ENCODE measurements around the gene PLPP7.
"Not testable (repeated sequence)": the region's sequence is repeated elsewhere in the genome, so short reads cannot be mapped to it uniquely, and the experiment has no call there.

The PLPP7 gene

DNA sequence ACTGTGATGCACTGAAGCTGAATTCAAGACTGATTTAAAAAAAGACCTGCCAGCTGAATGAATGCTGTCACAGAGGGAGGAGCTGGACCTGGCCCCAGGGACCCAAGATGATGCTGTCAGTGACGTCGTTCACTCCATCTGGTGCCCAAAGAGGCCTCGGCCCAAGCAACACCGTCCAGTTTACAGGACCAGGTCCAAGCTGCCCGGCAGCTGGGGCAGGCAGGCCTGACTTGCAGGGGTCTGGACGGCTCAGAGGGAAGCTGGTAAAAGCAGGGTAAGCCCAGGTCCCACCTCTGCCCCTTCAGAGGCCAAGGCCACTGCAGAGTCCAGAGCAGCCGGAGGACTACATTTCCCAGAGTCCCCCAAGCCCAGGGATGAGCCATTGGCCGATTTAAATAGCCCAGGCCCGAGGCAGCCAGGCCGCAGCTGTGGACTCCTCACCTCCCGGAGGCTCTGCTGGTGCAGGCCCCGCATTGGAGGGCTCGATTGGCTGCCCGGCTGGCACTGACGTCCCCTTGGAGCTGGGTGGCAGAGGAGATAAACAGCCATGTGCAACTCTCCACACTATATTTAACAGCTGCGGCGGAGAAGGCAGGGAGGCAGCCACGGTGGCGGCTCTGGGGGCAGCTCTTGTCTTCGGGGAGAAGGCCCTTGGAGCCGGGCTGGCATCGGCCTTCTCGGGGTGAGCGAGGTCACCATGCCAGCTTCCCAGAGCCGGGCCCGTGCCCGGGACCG is at the start of gene PLPP7:
Gene PLPP7, plus strand, starts transcription at position 423 of the 735 bp plus-strand sequence. Its CDS starts 275 bp downstream, at position 698.
- no peak for DNase-seq (ENCODE audit: extremely low read depth in 1 of 2, low read depth in 1 of 2)

DNA sequence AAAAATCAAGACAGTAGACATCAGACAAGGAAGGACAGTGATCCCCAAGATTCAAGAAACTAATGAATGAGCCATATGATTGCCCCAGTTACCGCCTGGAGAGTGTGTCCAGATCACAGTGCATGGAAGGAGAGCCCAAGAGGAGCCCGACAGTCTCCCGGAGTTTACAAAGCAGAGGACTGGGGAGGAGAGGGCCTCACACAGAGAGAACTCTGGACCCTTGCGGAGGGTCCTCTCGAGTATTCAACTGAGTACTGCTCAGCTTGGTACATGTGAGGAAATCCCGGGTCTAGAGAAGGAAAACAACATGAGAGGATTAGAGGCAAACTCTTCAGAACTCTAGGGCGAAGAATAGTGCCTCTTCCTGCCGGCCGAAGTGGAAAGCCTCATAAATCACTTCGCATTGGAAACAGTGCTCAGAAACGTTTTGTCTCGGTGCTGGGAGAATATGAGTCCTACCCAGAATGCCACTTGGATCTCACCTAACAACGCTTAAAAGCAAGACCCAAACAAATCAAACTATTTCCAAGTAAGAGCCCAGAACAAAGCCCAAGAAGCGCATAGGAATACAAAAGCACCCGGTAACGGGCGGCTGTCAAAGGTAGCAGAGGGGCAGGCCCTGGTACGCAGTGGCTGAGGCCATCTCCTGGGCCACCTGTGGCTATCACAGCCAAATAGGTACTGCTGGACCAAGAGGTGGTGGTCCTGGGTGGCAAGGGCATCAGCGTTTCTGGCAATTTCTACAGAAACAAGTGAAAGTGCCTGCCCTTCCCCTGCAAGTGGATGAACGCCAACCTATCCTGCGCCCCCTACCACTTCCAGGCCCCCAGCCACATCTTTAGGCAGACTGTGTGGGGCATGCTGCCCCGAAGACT is 49.2 kb upstream of the PLPP7 start:
- DNase-seq (ENCODE audit: extremely low read depth in 1 of 2, low read depth in 1 of 2) = no peak

DNA sequence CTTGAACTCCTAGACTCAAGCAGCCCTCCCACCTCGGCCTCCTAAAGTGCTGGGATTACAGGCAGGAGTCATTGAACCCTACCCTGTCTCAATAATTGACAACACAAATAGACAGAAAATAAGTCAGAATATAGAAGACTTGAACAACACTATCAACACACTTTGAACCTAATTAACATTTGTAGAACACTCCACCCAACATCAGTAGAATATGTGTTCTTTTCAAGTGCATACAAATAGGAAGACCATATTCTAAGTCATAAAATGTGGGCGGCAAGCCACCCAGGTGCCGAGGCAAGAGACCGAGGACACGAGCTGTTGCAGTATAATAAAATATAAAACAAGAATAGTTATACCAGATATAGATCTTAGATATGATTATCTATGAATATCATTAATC is 45.2 kb upstream of the PLPP7 start:
- not testable (repeated sequence) for DNase-seq (ENCODE audit: extremely low read depth in 1 of 2, low read depth in 1 of 2)

DNA sequence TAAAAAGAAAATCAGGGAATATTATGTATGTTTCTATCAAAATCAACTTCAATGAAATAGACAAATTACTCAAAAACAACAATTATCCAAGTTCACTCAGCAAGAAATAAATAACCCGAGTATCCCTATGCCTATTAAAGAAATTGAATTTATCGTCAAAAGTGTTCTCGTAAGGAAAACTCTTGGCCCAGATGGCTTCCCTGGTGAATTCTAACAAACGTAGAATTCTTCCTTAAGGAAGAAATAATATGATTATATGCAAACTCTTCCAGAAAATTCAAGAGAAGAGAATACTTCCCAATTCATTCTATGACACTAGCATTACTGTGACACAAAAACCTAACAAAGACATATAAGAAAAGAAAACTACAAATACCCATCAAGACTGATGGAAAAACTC is 42.9 kb upstream of the PLPP7 start:
- DNase-seq (ENCODE audit: extremely low read depth in 1 of 2, low read depth in 1 of 2) = no peak

DNA sequence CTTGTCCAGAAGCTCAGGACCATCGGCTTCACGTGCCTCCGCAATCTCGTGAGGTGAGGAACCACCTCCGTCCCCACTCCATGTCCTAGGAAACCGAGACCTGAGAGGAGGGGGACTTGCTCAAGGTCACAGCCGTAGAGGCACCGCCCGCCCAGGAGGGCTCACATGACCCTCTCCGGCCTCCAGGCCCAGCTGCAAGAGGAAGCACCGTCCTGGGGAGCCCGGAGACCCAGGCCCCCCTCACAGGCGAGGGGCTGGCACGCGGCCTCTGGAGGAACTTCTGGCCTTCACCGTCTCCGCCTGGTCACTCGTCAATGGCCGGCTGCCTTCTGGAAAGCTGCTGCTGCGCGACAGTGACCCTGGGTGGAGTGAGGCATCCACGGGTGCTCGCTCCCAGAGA is 37.4 kb upstream of the PLPP7 start:
- DNase-seq (ENCODE audit: extremely low read depth in 1 of 2, low read depth in 1 of 2) = no peak

DNA sequence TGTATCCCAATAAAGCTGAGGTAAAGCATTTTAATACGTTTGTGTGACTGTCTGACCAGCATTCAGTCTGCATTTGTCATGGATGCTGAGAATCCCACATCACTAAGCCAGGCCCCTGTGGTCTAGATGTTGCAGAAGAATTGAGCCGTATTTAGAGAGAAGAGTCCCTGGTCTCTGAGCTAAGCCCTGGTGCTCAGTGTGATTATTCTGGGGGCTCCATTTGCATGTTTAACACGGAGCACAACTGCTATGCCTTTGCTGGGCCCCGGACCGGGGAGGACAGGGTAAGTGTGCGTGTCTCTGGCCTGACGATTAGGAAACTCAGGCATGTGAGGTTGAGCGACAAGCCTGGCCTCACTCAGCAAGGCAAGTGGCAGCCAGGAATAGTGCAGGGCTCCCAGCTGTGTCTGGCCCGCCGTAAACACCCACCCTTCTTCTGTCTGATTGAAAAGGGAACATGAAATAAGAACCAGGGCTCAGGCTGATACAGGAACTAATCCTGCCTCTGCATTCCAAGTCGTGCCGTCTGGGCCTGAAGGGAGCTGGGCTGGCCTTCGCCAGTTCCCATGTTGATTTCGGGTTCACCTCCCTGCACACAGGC is 35.5 kb upstream of the PLPP7 start:
- no peak for DNase-seq (ENCODE audit: extremely low read depth in 1 of 2, low read depth in 1 of 2)

DNA sequence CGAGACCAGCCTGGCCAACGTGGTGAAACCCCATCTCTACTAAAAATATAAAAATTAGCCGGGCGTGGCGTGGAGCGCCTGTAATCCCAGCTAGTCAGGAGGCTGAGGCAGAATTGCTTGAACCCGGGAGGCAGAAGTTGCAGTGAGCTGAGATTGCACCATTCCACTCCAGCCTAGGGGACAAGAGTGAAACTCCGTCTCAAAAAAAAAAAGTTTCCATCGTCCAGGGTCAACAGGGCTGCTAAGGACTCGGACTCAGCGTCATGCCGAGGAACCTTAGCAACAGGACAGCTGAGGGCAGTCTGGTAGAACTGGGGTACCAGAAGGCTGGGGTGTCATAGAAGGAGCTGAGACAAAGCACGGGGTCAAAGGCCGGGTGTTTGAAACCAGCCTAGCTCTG is 34.9 kb upstream of the PLPP7 start:
- no peak for DNase-seq (ENCODE audit: extremely low read depth in 1 of 2, low read depth in 1 of 2)

DNA sequence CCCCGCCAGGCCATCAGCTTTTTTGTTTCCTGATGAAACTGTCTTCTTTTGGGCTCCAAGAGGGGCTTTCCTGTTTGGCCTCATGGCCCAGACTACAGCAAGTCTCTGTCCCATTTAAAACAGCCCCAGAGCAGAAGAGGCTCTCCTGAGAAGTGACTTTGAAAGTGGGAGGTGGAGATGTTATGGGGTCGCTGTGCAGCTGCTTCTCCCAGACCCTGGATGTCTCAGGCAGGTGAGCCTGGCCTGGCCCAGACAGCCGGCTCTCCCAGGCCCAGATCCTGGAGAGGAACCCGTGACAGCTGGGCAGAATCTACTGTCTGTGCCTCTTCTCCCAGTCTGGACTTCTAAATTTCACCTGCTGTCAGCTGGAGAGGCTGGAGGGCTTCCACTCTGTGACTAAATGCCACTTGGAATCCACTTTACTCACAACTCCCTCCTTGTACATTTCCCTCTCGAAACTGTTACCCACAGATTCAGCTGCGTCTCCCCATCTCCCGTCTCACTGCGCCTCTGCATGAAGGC is 33.8 kb upstream of the PLPP7 start:
- no peak for DNase-seq (ENCODE audit: extremely low read depth in 1 of 2, low read depth in 1 of 2)

DNA sequence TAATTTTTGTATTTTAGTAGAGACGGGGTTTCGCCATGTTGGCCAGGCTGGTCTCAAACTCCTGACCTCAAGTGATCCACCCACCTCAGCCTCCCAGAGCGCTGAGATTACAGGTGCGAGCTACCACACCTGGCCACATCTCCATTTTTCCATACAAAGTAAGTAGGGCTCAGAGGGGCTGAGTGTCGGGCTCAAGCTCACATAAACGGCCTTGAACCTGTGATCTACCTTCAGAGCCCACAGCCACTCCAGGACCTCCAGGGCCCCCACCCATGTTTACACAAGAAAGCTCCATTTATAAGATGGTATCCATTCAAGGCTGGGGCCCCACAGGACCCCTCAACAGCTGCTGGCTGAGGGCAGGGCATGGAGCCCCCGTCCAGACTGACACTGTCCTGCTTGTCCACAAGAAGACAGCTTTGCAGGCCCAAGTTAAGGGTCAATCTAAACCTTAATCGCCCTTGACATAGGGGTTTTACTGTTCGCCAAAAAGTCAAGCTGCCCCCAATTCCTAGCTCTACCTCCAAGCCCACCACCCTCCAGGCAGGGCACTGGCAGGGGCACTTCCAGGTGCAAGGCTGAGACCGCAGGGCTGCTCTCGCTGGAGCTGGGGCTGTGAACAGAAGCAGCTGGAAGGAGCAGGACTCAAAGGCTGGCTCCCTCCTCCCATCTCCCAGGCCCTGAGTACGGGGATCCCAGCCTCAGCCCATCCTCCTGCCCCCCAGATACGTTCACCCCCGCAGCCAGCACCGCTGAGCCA is 32.1 kb upstream of the PLPP7 start:
- DNase-seq (ENCODE audit: extremely low read depth in 1 of 2, low read depth in 1 of 2) = no peak

DNA sequence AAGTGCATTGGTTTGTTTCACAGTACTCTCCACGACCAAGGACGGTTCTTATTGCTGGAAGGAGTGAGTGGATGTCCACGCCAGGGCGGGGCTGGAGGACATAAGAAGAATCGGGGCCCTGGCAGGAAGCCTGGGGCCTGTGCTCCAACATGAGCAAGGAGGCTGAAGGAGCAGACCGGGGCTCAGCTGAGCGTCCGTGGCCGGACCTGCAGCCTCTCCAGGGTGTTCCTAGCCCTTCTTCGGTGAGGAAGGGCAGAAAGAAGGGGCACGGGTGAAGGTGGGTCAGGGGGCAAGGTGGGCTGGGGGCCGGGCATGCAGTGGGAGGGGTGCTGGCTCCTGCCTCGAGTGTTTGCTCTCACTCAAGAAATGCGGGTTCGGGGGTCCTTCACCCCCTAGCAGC is 31.3 kb upstream of the PLPP7 start:
- no peak for DNase-seq (ENCODE audit: extremely low read depth in 1 of 2, low read depth in 1 of 2)

DNA sequence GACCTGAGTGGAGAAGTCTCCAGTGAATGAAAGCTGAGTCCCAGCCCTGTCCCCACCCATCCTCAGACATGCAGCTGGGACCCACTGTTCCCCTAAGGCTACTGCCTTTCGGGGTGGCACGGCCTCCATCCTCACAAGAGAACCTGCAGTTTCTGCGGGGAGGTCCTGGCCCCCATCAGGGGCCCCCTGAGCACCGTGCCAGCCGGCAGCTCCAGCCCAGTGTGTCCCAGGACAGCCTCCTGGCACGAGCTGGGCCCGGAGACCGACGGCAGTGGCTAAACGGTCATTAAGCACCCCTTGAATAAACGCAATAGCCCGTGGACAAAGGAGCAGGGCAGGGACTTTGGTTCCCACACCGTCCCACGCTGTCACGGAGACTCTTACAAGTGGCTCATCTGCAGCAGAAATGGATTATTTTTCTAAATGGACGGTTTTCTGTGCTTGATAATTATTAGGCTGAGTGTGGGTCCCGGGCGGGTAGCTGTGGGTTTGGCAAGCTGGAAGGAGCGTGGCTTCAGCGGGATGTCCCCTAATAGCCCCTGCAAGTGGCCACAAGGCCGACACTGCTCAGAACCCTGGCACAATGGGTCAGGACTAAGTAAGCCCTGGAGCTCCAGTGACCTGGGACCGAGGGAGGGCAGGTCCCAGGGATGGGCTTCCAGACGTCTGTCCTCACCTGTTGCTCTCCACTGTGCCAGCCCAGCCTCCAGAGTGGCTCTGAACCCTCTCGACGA is 30.7 kb upstream of the PLPP7 start:
- DNase-seq (ENCODE audit: extremely low read depth in 1 of 2, low read depth in 1 of 2) = no peak

DNA sequence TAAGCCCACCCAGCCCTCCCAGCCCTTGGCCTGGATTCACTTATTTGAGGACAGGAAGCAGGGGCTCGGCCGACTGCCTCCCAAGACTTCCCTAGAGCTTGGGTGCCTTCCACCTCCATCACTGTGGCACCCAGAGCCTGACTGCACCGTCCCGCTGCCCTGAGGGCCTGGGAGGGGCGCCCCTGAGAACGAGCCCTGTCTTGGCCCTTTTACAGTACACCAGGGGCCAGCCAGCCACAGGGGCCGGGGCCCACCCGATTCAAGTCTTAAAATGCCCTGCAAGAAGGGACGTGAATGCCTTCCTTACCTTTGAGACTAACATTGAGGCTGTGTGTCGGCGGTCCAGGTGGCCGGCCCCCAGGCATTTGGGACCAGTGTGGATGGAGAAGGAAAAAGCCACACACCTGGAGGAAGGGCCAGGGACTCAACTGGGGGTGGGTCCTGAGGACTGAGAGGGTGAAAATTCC is 30.1 kb upstream of the PLPP7 start:
- no peak for DNase-seq (ENCODE audit: extremely low read depth in 1 of 2, low read depth in 1 of 2)

DNA sequence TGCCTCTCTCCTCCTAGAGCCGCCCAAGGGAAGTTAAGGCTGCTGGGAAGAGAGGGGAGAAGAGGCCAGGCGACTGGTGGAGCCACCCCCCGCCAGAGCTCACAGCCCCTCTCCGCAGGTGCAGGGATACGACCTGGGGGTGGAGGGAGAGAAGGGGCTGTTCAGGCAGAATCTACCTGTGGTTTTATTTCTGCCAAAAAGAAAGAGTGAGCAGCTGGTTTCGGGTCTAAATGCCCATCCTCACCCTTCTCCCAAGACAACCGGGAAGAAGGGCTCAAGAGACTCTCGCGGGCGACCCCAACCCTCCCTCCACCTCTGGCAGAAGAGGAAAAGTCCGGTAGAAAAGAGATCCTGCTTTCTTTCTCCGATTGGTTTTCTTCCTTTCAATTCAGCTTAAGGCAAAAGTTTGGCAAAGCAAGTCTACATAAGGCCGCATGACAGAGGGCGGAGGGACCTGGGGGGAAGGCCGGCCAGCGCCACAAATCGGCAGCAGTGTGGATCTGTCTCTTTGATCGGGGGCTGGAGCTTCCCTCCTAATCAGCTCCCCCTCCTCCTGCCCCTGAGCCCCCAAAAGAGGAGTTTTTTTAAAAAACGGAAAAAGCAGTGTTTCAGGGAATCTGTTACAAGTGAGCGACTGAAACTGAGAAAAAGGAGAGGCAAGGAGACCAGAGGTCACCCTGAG is 29.5 kb upstream of the PLPP7 start:
- no peak for DNase-seq (ENCODE audit: extremely low read depth in 1 of 2, low read depth in 1 of 2)

DNA sequence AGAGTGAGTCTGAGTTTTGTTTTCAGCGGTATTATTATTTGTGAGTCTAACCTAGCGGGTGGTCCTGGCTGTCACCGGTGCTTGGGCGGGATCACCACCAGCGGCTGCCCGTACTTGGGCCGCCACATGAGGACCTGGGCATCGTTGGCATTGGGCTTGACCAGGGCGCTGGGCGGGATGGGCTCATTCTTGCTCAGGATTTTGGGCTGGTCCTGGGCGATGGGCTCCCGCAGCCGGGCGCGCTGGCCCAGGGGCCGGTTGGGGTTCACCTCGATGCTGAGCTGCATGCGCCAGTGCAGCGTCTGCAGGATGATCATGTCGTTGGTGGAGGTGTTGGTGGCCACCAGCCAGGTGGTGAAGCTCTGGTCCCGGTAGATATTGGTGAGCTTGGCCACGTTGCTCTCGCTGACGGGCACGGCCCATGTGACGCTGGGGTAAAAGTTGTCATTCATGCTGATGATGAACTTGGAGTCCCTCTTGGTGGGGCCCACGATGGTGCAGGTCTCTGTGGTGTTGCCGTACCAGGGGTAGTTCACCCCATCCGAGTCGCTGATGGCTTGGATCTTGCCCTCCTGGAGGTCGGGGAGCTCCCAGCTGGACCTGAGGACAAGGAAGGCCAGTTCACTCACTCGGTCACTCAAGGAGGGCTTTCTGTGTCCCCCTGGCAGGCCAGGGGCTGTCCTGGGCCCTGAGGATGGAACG is 28.6 kb upstream of the PLPP7 start:
- DNase-seq (ENCODE audit: extremely low read depth in 1 of 2, low read depth in 1 of 2) = no peak

DNA sequence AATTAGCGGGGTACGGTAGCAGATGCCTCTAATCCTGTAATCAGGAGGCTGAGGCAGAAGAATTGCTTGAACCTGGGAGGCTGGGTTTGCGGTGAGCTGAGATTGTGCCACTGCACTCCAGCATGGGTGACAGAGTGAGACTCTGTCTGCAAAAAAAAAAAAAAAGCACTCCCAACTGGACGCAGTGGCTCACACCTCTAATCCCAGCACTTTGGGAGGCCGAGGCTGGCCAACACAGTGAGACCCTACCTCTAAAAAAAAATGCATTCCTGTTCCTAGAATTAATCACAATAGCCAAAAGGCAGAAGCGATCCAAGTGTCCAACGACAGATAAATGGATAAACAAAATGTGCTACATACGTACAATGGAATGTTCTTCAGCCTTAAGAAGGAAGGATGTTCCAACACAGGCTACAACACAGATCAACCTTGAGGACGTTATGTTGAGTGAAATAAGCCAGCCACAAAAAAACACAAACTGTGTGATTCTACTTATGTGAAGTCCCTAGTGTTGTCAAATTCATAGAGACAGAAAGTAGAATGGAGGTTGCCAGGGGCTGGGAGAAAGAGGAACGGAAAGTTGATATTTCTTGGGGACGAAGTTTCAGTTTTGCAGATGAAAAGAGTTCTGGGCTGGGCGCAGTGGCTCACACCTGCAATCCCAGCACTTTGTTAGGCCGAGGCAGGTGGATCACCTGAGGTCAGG is 27.0 kb upstream of the PLPP7 start:
- DNase-seq (ENCODE audit: extremely low read depth in 1 of 2, low read depth in 1 of 2) = no peak

DNA sequence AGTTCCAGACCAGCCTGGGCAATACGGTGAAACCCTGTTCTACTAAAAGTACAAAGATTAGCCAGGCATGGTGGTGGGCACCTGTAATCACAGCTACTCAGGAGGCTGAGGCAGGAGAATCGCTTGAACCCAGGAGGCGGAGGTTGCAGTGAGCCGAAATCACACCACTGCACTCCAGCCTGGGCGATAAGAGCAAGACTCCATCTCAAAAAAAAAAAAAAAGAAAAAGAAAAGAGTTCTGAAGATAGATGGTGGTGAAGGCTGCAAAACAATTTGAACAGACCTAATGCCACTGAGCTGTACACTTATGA is 26.5 kb upstream of the PLPP7 start:
- not testable (repeated sequence) for DNase-seq (ENCODE audit: extremely low read depth in 1 of 2, low read depth in 1 of 2)

DNA sequence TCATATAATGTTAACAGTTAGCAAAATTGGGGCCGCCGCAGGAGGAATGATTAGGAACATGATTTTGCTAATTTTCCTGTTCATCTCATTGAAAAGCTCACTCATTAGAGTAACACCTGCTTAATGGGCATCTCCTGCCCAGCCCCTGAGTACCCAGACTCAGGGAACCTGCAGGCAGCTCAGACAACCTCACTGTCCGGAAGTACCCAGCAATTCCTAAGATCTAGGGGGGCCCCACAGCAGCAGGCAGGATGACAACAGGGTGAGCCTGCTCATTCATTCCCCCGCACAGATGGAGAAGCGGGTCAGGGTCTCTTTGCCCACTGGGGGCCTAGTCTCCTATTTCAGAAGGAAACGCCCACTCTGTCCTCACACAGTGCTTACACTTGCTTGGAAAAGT is 25.8 kb upstream of the PLPP7 start:
- DNase-seq (ENCODE audit: extremely low read depth in 1 of 2, low read depth in 1 of 2) = no peak

DNA sequence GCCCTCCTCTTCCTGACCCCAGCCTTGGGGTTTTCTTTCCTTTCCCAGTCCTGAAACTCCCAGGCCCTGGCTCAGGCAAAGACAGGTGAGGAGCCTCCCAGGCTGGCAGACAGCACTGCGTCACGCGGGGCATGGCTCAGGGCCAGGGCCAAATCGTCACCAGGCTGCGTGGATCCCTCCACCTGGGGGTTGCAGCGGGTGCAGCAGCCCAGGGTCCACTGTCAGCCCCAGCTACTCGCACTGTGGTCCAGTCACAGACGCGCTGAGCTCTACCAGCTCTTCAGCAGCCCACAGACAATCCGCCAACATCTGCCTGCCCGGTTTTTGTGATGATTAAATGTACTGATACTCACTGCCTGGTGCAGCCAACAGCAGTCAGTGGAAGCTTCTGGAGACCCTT is 25.3 kb upstream of the PLPP7 start:
- no peak for DNase-seq (ENCODE audit: extremely low read depth in 1 of 2, low read depth in 1 of 2)
